T-helper 2 cell (primary cell): Measurements from ENCODE around the gene C1QTNF9.
"Not testable (repeated sequence)": the region's sequence is repeated elsewhere in the genome, so short reads cannot be mapped to it uniquely, and the experiment has no call there.

Experiments used
- DNase-seq, 5 experiments: peaks; one replicate each; pipeline versions ENCODE4 v3.0.0 to v3.0.0-alpha.2; 2012 to 2022
- total RNA-seq, 2 donors: gene quantifications; one replicate each; lab custom pipeline; 2026; lab: John Stamatoyannopoulos, UW

C1QTNF9 gene, protein sequence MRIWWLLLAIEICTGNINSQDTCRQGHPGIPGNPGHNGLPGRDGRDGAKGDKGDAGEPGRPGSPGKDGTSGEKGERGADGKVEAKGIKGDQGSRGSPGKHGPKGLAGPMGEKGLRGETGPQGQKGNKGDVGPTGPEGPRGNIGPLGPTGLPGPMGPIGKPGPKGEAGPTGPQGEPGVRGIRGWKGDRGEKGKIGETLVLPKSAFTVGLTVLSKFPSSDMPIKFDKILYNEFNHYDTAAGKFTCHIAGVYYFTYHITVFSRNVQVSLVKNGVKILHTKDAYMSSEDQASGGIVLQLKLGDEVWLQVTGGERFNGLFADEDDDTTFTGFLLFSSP
- 0.20 to 0.31 reads per million in 2 donors for total RNA-seq

DNA sequence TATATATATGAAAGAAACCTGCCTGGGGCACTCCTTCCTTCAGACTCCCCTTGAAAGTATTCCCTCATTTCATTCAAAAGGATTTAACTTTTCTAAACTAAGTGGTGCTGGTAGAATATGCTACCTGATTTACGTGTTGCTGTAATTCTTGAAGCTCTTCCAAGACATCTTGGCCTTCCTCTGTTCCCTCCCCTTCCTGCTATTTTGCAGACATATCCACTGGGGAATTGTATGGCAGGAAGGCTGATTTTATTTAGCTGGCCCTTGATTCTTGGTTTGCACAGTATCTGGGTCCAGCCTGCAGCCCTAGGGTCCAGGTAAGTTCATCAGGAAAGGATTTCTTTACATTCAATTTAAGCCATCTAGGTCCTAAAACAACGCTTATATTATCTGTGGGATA is at the start of gene C1QTNF9:
C1QTNF9 (plus strand) TSS at position 281 of the 400 bp plus-strand sequence. CDS start 6,424 bp downstream, outside the sequence.
- not testable (repeated sequence) for DNase-seq

DNA sequence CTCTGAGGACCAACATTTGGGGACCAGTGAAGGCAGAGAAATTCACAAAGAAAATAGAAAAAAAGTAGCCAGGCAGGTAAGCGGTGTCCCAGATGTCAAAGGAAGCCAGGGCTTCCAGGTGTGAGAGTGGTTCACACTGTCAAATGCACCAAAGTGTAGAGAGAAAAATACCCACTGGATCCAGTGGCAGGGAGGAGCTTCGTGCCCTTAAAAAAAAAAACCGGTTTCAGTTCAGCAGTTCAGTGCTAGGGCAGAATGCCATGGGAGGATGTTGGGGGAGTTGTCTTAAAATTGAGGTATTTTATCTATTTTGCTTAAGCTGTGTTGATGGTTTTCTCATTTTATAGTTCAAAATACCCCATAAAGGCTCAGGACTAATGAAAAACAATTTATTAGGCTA is 47.8 kb upstream of the C1QTNF9 start:
- DNase-seq = peak in 2 of 5 experiments; percentile 68 to 77

DNA sequence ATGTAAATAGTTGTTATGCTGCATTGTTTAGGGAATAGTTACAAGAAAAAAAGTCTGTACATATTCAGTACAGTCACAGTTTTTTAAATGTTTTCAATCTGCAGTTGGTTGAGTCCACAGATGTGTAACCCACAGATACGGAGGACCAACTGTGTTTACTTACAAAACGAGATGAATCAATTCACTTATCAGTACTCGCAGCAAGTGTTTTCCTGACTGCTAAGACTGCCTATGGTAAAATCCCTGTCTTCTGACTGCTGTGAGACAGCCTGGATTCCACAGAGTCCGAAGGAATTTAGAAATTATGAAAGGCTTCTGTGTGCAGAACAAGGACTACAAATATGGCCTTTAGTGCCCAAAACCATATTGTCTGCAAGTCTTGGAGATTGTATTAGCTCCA is 45.7 kb upstream of the C1QTNF9 start:
- peak in 1 of 5 experiments; percentile 57 for DNase-seq

DNA sequence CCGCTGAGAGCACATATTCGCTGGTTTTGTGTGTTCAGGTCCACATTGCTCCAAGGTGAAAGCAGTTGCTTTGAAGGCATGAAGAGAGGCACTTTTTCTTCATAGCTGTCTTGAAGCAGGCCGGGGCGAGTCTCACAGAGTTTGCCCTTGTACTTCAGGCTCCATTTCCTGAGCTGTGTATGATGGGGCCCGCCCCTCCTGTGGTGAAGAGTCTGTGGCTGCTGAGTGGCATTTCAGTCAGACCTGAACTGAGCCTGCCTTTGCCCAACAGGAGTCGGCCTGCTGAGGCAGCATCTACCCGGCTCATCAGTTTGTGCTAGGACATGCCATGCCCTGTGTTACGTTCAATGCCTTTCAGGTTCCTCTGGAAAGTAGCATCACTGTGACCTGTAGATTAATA is 44.4 kb upstream of the C1QTNF9 start:
- DNase-seq = peak; percentile 43 to 96 (median 77)

DNA sequence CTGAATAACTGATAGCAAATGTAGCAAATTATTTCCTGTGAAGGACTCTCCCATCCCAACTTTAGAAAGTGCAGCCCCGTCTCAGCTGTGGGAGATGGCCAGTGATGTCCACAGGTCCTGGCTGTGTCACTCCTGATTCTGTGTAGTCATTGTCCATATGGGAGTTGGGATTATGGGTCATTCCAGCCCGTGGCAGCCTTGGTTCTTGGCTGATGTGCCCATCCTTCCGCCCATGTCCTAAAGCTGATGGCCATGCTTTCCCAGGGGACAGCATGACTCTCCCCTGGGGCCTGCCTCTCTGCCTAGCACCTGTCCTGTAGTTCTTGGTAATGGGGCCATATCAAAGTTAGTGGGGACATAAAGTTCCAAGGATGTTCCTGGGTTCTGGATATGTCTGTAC is 43.9 kb upstream of the C1QTNF9 start:
- no peak for DNase-seq

DNA sequence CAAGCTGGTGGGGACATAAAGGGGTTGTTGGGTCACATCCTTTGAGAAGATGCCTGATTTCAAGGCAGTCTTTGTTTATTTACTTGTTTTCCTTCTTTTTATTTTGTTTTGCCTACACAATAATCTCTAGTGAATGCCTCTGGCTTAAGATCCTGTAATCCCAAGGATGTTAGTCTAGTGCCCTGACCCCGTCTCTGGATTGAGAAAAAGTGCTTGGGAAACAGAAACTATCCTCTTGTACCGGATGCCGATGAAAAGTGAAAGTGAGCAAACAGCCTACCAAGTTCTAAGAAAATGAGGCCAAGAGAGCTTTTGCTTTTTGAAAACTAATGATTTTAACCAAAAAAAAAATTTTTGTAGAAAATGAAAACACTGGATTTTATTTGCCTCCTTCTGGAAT is 42.1 kb upstream of the C1QTNF9 start:
- peak in 2 of 5 experiments; percentile 57 to 87 for DNase-seq

DNA sequence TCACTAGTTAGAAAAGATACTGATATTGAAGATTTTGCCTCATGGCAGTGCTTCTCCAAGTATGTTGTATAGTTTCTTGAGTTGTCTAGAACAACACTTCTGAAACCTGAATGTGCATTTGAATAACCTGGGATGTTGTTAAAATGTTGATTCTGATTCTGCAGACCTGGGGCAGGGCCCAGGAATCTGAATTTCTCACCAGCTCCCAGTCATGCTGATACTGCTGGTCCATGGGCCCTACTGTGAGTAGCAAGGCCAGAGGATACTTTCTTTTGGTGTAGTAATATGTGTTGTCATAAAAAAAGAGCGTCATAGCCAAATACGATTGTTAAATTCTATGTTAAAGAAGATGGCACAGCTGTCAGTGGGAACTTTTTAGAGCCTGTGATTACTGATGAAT is 41.6 kb upstream of the C1QTNF9 start:
- DNase-seq = peak in 1 of 5 experiments; percentile 63

DNA sequence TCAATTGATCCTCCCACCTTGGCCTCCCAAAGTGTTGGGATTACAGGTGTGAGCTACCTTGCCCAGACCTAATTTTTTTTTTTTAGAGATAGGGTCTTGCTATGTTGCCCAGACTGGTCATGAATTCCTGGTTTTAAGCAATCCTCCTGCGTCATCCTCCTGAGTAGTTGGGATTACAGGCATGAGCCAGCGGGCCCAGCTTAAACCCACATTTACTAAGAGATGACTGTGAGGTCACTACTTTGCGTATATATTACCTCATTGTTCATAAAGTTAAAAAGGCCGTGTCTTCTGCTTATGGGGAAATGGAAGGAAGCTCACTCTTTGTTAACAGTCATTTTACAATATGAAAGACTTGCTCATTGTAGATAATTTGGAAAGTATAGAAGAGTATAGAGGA is 39.6 kb upstream of the C1QTNF9 start:
- DNase-seq = peak in 1 of 5 experiments; percentile 34

DNA sequence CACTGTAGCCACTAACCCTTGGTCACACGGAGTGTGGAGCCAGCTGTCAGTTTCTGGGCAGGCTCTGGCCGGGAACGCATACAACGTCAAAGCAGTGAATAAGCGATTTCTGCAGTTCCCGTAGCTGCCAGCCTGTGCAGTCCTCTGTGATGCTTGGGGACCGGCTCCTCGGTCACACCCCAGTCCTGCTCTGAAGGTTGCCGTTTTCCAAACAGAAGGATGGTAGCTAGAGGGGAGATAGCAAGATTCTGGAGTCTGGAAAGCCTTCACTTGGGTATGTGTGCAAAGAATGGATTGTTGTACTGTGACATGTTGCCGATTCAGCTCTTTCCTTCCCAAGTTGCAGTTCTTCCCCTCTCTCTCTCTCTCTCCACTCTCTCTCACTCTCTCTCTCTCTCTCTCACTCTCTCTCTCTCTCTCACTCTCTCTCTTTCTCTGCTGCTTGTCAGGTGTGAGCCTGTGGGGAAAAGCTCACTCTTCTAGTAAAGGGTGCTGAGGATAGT is 38.7 kb upstream of the C1QTNF9 start:
- peak; percentile 23 to 87 (median 52) for DNase-seq

DNA sequence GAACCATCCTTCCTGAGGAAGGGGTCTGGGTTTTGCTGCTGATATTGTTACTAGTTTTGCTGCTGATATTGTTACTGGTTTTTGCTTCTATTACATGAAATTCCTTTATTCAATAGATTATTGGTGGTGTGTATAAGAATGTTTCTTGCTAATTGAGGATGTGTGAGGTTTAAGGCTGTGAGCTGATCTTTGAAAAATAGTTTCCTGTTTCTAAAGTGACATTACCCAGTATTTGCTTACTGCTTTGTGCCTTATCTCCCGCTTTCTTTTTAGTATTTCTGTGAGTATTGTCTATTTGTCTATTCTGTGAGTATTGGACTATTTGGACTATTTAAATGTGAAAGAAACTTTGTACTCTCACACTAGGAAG is 38.2 kb upstream of the C1QTNF9 start:
- no peak for DNase-seq

DNA sequence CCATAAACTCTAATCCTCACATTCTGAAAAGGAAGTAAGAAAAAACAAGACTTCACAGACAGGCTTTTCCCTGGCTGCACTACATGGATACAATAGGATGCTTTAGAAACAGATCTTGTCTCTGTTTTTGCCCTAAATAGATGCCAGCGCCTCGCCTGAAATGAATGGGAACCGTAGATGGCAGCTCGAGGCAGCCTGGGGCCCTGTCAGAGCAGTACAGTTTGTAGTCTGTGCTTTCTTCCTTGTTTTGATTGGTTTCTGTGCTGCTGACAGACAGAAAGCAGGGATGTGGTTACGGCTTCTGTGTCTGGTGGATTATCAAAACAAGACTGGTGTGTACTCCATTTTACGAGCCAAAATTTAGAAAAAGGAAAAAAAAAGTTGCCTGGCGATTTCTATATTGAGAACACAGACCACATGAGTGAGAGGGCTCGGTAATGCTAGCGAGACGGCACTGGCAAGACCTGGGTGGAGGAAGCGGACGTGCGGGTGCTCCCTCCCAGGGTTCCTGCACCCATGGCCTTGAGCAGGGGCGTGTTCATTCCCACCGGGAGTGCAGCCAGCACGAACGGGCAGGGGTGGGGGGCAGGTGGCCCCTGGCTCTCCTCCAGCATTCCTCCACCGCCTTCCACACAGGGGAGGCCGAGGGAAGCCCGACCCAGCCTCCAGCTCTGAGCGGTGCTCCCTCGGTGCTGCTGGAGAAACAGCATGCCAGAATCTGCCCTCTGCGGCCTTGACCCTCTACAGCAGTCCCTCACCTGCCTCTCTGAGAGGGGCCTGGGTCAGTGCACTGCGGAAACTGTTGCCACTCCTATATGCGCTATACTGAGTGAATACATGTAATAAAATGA is 37.6 kb upstream of the C1QTNF9 start:
- peak in 4 of 5 experiments; percentile 34 to 95 (median 72) for DNase-seq

DNA sequence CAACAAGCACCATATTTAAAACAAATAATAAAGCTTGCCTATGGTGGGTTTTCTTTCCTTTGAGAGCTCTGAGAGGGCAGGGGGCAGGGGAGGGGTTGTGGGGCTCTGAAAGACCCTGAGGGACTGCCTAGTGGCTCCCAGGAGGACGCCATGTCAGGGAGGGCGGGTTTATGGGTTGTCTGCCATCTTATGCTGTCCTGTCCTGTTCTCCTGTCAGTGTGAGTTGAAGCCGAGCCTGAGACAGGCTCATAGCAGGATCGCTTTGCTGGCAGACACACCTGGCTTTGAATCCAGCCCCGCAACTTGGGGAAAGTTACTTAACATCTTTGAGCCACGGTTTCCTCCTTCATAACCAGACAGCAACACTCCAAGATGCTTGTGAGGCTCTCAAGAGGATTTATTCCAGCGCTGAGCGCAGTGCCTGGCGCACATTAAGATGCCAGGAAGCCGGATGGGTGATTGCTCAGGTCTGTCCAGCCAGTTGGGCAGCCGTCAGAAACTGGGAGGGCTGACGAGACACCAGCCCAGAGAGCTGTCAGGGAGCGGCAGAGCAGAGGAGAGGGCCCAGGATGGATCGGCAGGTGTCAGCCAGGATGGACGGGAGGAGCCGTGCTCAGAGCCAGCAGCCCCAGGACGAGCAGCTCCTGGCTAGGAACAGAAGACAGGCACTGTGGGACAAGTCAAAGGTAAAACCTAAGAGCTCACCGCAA is 36.8 kb upstream of the C1QTNF9 start:
- peak in 1 of 5 experiments; percentile 47 for DNase-seq

DNA sequence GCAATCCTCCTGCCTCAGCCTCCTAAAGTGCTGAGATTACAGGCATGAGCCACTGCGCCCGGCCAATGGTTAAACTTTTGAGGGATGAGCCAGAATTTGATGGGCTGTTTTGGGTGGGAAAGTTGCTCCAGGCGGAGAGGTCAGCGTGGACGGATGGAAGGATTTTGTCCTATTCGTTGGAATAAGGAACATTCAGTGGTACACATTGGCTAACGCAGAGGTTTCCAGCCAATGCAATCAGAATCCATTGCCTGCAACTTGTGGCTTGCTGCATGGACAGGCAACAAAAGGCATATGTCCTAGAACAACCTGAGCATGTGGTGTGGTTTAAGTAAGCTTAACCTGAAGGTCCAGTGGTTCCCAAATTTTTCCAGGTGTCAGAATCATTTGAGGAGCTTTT is 35.5 kb upstream of the C1QTNF9 start:
- no peak for DNase-seq

DNA sequence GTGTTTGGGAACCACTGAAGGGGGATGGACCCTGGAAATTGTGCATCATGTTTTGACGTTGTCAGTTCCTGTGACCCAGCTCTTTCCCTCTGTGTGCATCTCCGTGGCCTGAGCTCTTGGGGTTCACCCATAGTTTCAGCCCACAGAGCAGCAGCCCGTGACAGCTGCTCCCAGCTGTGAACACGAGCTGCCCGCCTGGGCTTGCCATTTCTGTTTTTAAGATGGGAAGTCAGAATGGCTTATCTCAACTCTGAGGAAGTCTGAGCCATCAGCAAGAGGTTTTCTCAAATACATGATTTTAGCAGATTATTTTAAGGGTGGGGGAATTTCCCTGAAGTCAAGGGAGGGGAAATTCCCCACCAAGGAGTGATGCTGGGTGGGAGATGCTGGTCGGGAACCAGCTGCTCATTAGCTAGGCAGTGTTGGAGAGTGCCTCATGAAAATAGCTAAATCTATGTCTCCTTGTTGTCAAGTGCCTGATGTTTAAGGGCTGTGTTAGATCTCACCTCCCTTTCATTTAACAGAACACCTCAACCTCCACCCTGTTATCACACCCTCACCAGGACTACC is 34.8 kb upstream of the C1QTNF9 start:
- peak in 4 of 5 experiments; percentile 57 to 79 (median 64) for DNase-seq

DNA sequence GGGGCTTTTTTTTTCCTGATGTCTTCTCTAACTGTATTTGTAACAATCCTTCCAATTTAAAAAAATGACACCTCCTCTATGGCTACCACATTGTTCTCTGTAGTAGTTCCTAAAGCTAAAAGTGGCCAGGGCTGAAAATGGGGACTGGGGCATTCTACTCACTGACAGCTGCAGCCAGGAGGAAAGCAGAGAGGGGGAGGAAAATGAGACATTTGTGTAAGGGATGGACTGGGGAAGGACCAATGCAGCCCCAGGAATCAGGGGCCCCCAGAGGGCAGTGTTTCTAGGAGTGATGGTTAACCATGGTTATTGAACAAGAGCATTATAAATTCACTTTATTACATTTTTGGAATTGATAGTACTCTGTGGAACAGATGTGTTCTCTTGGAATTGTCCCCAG is 34.3 kb upstream of the C1QTNF9 start:
- no peak for DNase-seq

DNA sequence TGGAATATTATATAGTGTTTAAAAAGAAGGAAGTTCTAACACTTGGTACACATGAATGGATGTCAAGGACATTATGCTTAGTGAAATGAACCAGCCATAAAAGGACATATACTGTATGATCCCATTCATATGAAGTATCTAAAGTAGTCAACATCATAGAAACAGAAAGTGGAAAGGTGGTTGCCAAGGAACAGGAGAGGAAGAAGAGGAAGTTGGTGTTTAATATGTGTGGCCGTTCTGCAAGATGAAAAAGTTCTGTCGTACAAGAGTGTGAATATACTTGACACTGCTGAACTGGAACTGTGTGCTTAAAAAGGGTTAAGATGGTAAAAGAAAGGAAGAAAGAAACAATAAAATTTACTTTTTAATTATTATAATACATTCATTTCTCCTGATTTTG is 33.1 kb upstream of the C1QTNF9 start:
- peak in 2 of 5 experiments; percentile 50 to 69 for DNase-seq

DNA sequence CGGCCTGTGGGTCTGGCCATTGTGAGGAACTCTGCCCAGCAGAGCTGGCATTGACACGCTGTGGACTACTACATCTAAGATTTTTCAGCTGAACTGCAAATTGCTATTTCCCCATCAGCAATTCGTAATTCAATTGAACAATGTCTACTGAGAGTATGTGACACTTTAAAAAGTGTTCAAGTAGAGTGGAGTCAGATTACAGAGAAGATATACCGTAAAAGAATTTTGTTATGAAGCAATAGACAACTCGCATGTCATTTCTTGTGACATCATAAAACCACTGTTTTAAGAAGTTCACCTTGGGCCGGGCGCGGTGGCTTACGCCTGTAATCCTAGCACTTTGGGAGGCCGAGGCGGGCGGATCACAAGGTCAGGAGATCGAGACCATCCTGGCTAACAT is 32.5 kb upstream of the C1QTNF9 start:
- DNase-seq = no peak

DNA sequence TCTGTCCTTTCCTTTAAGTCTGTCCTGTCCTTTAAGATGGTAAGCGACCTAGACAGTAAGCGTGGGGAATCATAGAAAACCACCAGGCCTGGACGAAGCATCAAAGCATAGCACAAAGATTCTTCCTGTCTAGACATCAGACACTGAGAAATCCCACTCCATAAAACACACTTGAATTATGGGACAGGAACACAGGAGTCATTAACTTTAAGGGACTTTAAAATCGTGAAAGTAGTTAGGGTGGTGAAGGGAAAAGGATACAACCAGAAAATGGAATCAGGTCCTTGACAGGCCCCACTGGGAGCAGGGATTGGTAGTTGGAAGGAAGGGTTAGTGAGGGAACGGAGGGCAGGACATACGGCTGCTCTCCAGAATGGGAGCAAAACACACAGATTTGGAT is 31.6 kb upstream of the C1QTNF9 start:
- DNase-seq = no peak

DNA sequence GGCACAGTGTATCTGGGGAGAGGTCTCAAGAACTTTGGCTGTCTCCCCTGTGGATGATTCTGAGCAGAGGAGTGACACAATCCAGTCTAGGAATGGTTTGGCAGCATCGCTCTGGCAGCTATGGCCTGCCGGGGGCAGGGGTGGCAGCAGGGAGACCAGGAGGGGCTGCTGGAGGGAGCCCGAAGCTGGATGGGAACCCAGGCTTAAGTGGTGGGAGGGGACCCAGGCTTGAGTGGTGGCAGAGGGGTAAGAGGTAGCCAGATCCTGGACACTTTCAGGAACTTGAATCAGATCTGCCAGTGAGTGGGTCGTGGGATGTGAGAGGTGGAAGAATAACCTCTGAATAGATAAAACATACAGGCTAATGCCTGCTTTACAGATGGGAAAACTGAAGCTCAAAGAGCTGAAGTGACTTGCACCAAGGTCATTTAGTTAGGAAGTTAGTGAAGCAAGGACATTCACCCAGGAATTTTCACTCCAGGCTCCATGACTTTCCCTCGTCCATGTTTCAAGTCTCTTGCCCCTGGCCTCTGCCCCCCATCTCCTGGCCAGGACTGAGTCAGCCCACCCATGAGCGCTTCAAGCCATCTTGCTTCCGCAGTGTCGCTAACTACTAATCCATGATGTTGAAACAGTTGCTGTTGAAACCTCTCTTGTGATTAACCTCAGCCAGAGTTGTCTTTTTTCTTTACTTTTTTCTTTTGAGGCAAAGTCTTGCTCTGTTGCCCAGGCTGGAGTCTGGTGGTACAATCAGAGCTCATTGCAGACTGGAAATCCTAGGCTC is 29.9 kb upstream of the C1QTNF9 start:
- DNase-seq = no peak

DNA sequence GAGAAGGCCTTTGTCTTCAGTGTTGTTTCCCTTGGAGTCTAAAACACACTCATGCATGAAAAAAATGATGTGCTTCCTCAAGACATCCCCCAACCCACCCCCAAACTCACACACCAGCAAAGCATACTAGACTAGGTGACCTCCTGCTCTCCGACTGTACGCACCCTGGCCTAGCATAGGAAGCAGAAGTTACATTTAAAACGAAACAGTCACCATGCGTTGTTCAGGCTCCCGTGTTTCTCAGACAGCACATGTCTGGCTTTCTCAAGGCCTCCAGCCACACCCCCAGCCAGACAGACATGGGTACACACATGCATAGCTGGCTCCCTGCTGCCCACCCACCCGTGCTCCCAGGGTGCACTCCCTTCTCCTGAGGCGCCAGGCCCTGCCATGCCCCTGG is 28.7 kb upstream of the C1QTNF9 start:
- no peak for DNase-seq

DNA sequence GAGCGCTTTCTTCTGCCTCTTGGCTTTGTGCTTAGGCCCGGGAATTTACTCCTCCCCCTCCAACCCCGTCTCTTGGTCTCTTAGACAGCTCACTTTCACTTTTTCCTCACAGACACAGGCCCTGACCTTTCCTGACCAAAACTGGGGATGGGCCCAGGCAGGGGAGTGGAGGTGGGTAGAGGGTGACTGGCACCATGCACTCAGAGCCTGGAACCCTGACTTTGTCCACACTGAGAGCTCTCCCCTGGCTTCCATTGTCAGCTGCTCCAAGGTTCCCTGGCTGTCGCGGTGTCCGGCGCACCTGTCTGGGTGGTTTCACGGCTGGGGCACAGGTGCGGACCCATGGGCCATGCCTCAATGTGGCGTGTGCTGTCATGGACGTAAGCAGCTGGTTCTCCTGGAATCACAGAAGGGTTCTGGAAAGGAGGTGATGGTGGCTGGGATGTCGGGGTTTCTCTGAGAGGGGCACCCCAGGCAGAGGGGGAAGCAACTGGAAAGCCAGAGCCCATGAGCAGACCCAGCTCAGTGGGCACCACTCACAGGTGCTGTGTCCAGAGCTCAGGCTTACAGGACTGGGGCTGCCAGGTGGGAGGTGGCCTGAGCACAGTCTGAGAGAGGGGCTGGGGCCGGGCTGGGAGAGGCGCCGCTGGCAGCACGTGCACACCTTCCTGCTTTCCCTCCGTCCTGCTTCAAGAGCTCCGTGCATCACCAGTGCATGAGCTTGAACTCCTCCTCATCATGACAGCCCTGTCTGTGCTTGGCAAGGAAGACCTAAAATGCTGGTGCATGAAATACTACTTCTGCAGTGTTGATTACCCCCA is 28.0 kb upstream of the C1QTNF9 start:
- DNase-seq = no peak
